Trophoblast cell (in vitro differentiated cells and primary cell): ENCODE results near the gene IL10RA. TPM values are rescaled to one million over a fixed set of nuclear protein-coding genes. Genes with fewer than 3 reads are reported as not detected.

Experiments
- DNase-seq, 2 donors: peaks; one replicate each; pipeline ENCODE4 v3.0.0-alpha.2; 2016
- H2AFZ ChIP-seq: 2 replicates; pipeline ENCODE4 v1.6.1; 2013; ENCODE audit warnings: low read length, moderate library complexity, mild to moderate bottlenecking; ENCODE audit not compliant: insufficient read depth, poor library complexity
- H2AK5ac ChIP-seq: 2 replicates; pipeline ENCODE4 v1.6.1; 2013; ENCODE audit warnings: mild to moderate bottlenecking, low read length
- H2BK120ac ChIP-seq: 2 replicates; pipeline ENCODE4 v1.6.1; 2013; ENCODE audit warnings: low read length, mild to moderate bottlenecking, moderate library complexity; ENCODE audit not compliant: insufficient read depth, poor library complexity
- H2BK12ac ChIP-seq: 2 replicates; pipeline ENCODE4 v1.6.1; 2013; ENCODE audit warnings: mild to moderate bottlenecking, low read length, moderate library complexity
- H2BK5ac ChIP-seq: 2 replicates; pipeline ENCODE4 v1.6.1; 2013; ENCODE audit warnings: low read length, low read depth, moderate library complexity, mild to moderate bottlenecking; ENCODE audit not compliant: poor library complexity
- H3K14ac ChIP-seq: 2 replicates; pipeline ENCODE4 v1.6.1; 2013; ENCODE audit warnings: mild to moderate bottlenecking, low read length
- H3K18ac ChIP-seq: 2 replicates; pipeline ENCODE4 v1.6.1; 2013; ENCODE audit warnings: mild to moderate bottlenecking, low read length
- H3K23ac ChIP-seq: 2 replicates; pipeline ENCODE4 v1.6.1; 2013; ENCODE audit warnings: low read length
- H3K27ac ChIP-seq: 2 replicates; pipeline ENCODE4 v1.5.1; 2013; ENCODE audit warnings: low read depth, mild to moderate bottlenecking, inconsistent platforms, low read length, moderate library complexity
- H3K27me3 ChIP-seq: 2 replicates; pipeline ENCODE4 v1.6.1; 2013; ENCODE audit warnings: inconsistent platforms, mild to moderate bottlenecking, low read length, moderate library complexity; ENCODE audit not compliant: insufficient read depth
- H3K36me3 ChIP-seq, 2 experiments: 1 replicate in 1 of 2; 2 replicates in 1 of 2; pipeline ENCODE4 v1.6.1; 2013; ENCODE audit warnings: low read length in 2 of 2, mild to moderate bottlenecking in 2 of 2, moderate library complexity in 1 of 2; ENCODE audit not compliant: insufficient read depth in 2 of 2, control insufficient read depth in 1 of 2
- H3K4ac ChIP-seq: 2 replicates; pipeline ENCODE4 v1.6.1; 2013; ENCODE audit warnings: low read depth, mild to moderate bottlenecking, low read length, moderate library complexity
- H3K4me1 ChIP-seq, 2 experiments: 1 replicate in 1 of 2; 2 replicates in 1 of 2; pipeline ENCODE4 v1.6.1; 2013; ENCODE audit warnings: low read length in 2 of 2, mild to moderate bottlenecking in 2 of 2, moderate library complexity in 1 of 2; ENCODE audit not compliant: insufficient read depth in 2 of 2, control insufficient read depth in 1 of 2
- H3K4me2 ChIP-seq: 2 replicates; pipeline ENCODE4 v1.6.1; 2013; ENCODE audit warnings: inconsistent platforms, mild to moderate bottlenecking, low read length, moderate library complexity
- H3K4me3 ChIP-seq: 2 replicates; pipeline ENCODE4 v1.5.1; 2013; ENCODE audit warnings: mild to moderate bottlenecking, low read depth, low read length, inconsistent platforms
- H3K79me1 ChIP-seq: one replicate; pipeline ENCODE4 v1.6.1; 2013; ENCODE audit warnings: low read length
- H3K79me2 ChIP-seq: 2 replicates; pipeline ENCODE4 v1.6.1; 2013; ENCODE audit warnings: low read length, mild to moderate bottlenecking; ENCODE audit not compliant: control insufficient read depth, insufficient read depth, poor library complexity
- H3K9ac ChIP-seq: 2 replicates; pipeline ENCODE4 v1.6.1; 2013; ENCODE audit warnings: mild to moderate bottlenecking, low read length
- H3K9me3 ChIP-seq: 2 replicates; pipeline ENCODE4 v1.6.1; 2013; ENCODE audit warnings: low read depth, mild to moderate bottlenecking, control low read depth, inconsistent platforms, low read length; ENCODE audit not compliant: insufficient read depth
- H4K12ac ChIP-seq: 2 replicates; pipeline ENCODE4 v1.6.1; 2013; ENCODE audit warnings: low read depth, mild to moderate bottlenecking, low read length, moderate library complexity
- H4K8ac ChIP-seq: 2 replicates; pipeline ENCODE4 v1.6.1; 2013; ENCODE audit warnings: low read depth, mild to moderate bottlenecking, low read length, moderate library complexity
- H4K91ac ChIP-seq: one replicate; pipeline ENCODE4 v1.6.1; 2013; ENCODE audit warnings: low read depth, mild to moderate bottlenecking, low read length, moderate library complexity
- WGBS: extraction: QIAGEN DNeasy Blood & Tissue Kit; methylation state at CpG from one replicate; pipeline ENCODE4 v1.1.7; 2013; ENCODE audit warnings: missing lambda C conversion rate; ENCODE audit not compliant: insufficient read length, insufficient coverage; ENCODE audit errors: extremely low coverage; 5-methylcytosine and 5-hydroxymethylcytosine counted together
- polyA plus RNA-seq: library from polyadenylated mRNA; stranded (reverse); fragments of 200-250 nt; gene quantifications from 2 replicates; pipeline ENCODE4 v1.2.3, GENCODE V29; 2013

IL10RA gene
- 0.08 and 0.24 TPM in 2 replicates for polyA plus RNA-seq

GRCh38 chr11:117985953-117986887, at the start of gene IL10RA:
Gene IL10RA (plus strand): TSS chr11:117986394. CDS start chr11:117986468, 74 bp downstream.
- DNase-seq: peak; percentile 96 to 97
- Histone ChIP-seq H3K27ac (no peak within 1 kb of the TSS), H3K18ac (no peak within 1 kb of the TSS), H2AFZ (peak within 1 kb of the TSS; percentile 12), H3K14ac (no peak within 1 kb of the TSS), H4K91ac (no peak within 1 kb of the TSS), H2BK120ac (no peak within 1 kb of the TSS), H2BK12ac (no peak within 1 kb of the TSS), H4K8ac (no peak within 1 kb of the TSS), H2AK5ac (no peak within 1 kb of the TSS), H3K4ac (no peak within 1 kb of the TSS), H3K79me1 (no peaks in the 10 kb centered on the region), H4K12ac (no peak within 1 kb of the TSS), H3K9me3 (peaks cover 5% of the 10 kb centered on the region), H3K36me3 (no peaks in the 10 kb centered on the region), H3K4me2 (peak within 1 kb of the TSS; percentile 66), H3K4me3 (peak within 1 kb of the TSS; percentile 59), H2BK5ac (no peak within 1 kb of the TSS), H3K79me2 (no peaks in the 10 kb centered on the region), H3K4me1 (peaks cover 7 to 8% of the 10 kb centered on the region in 2 experiments), H3K9ac (no peak within 1 kb of the TSS), H3K27me3 (peaks cover 14% of the 10 kb centered on the region), H3K23ac (no peak within 1 kb of the TSS)
- WGBS: no CpG with 5 or more reads among the region's 71 CpGs

- Histone ChIP-seq H3K23ac (no peak overlapping the region), H3K14ac (no peak overlapping the region), H4K91ac (no peak overlapping the region), H2AFZ (no peak overlapping the region), H3K4me1 (peaks cover 10 to 14% of the 10 kb centered on the region in 2 experiments), H3K4me3 (no peak overlapping the region), H3K9ac (no peak overlapping the region), H3K79me1 (no peaks in the 10 kb centered on the region), H3K27ac (no peak overlapping the region), H3K36me3 (no peaks in the 10 kb centered on the region), H3K4me2 (no peak overlapping the region), H3K9me3 (no peaks in the 10 kb centered on the region), H2BK120ac (no peak overlapping the region), H3K4ac (no peak overlapping the region), H2AK5ac (no peak overlapping the region), H4K8ac (no peak overlapping the region), H3K79me2 (no peaks in the 10 kb centered on the region), H4K12ac (no peak overlapping the region), H2BK5ac (no peak overlapping the region), H2BK12ac (no peak overlapping the region), H3K18ac (no peak overlapping the region), H3K27me3 (no peaks in the 10 kb centered on the region)
- no peak for DNase-seq
- WGBS: no CpG with 5 or more reads among the region's 6 CpGs
Observed at GRCh38 chr11:117936973-117937372, 49.2 kb upstream of the IL10RA start.

GRCh38 chr11:117940736-117941135, 45.5 kb upstream of the IL10RA start:
- Histone ChIP-seq H3K4ac (no peak overlapping the region), H4K12ac (no peak overlapping the region), H3K9me3 (no peaks in the 10 kb centered on the region), H3K4me3 (no peak overlapping the region), H3K9ac (no peak overlapping the region), H2AK5ac (no peak overlapping the region), H3K4me2 (no peak overlapping the region), H3K36me3 (no peaks in the 10 kb centered on the region), H3K27me3 (no peaks in the 10 kb centered on the region), H2AFZ (no peak overlapping the region), H3K23ac (no peak overlapping the region), H3K14ac (no peak overlapping the region), H4K8ac (no peak overlapping the region), H2BK120ac (no peak overlapping the region), H3K18ac (no peak overlapping the region), H2BK5ac (no peak overlapping the region), H3K27ac (no peak overlapping the region), H3K79me1 (no peaks in the 10 kb centered on the region), H3K79me2 (no peaks in the 10 kb centered on the region), H2BK12ac (no peak overlapping the region), H3K4me1 (peaks cover 5 to 8% of the 10 kb centered on the region in 2 experiments), H4K91ac (no peak overlapping the region)
- WGBS: no CpG with 5 or more reads among the region's 8 CpGs
- DNase-seq: peak in 1 of 2 donors; percentile 60

- Histone ChIP-seq H3K4me3 (no peak overlapping the region), H3K18ac (no peak overlapping the region), H2BK5ac (no peak overlapping the region), H2AK5ac (no peak overlapping the region), H3K23ac (no peak overlapping the region), H3K36me3 (no peaks in the 10 kb centered on the region), H3K4me2 (no peak overlapping the region), H2BK12ac (no peak overlapping the region), H3K14ac (no peak overlapping the region), H4K12ac (no peak overlapping the region), H3K9me3 (no peaks in the 10 kb centered on the region), H3K4me1 (peaks cover 5 to 8% of the 10 kb centered on the region in 2 experiments), H3K27me3 (no peaks in the 10 kb centered on the region), H3K4ac (no peak overlapping the region), H2AFZ (no peak overlapping the region), H3K79me1 (no peaks in the 10 kb centered on the region), H4K91ac (no peak overlapping the region), H3K9ac (no peak overlapping the region), H3K27ac (no peak overlapping the region), H2BK120ac (no peak overlapping the region), H3K79me2 (no peaks in the 10 kb centered on the region), H4K8ac (no peak overlapping the region)
- no CpG with 5 or more reads among the region's 4 CpGs for WGBS
- DNase-seq: peak; percentile 59 to 72
Observed at GRCh38 chr11:117941163-117941707, 45.0 kb upstream of the IL10RA start.
